Stimulated activated CD8-positive, alpha-beta memory T cell treated with anti-CD3 and anti-CD28 coated beads, Interleukin-7, amount 100 ng/mL, for 48 hours (primary cell): ENCODE measurements around the gene MGAM2.

ENCODE experiments used
- DNase-seq, 2 donors: peaks; one replicate each; pipeline ENCODE4 v3.0.0-alpha.2; 2020; ENCODE audit warnings: low read depth in 1 of 2; ENCODE audit errors: extremely low read depth in 1 of 2

The MGAM2 gene

GRCh38 chr7:142174441-142174840, 62.9 kb downstream of the MGAM2 start:
- no peak for DNase-seq

- no peak for DNase-seq
Measured at GRCh38 chr7:142175594-142175993, 64.1 kb downstream of the MGAM2 start.

GRCh38 chr7:142176901-142177300, 65.4 kb downstream of the MGAM2 start:
- DNase-seq, result no peak

GRCh38 chr7:142177869-142178268, 66.4 kb downstream of the MGAM2 start:
- DNase-seq, result no peak

- DNase-seq, result no peak
Measured at GRCh38 chr7:142180426-142180825, 68.9 kb downstream of the MGAM2 start.

GRCh38 chr7:142181211-142181610, 69.7 kb downstream of the MGAM2 start:
- DNase-seq, result no peak

- no peak for DNase-seq
Measured at GRCh38 chr7:142181966-142182365, 70.4 kb downstream of the MGAM2 start.

GRCh38 chr7:142185069-142185468, 73.6 kb downstream of the MGAM2 start:
- no peak for DNase-seq

GRCh38 chr7:142185801-142186200, 74.3 kb downstream of the MGAM2 start:
- DNase-seq, result no peak

GRCh38 chr7:142188154-142188553, 76.6 kb downstream of the MGAM2 start:
- no peak for DNase-seq

- no peak for DNase-seq
Measured at GRCh38 chr7:142188846-142189245, 77.3 kb downstream of the MGAM2 start.

- no peak for DNase-seq
Measured at GRCh38 chr7:142194201-142194600, 82.7 kb downstream of the MGAM2 start.

GRCh38 chr7:142196066-142196840, 84.7 kb downstream of the MGAM2 start:
- DNase-seq, result no peak

GRCh38 chr7:142200206-142200605, 88.7 kb downstream of the MGAM2 start:
- no peak for DNase-seq

GRCh38 chr7:142228537-142229104, 117.1 kb downstream of the MGAM2 start:
- no peak for DNase-seq

- no peak for DNase-seq
Measured at GRCh38 chr7:142231716-142232115, 120.2 kb downstream of the MGAM2 start.

- DNase-seq, result no peak
Measured at GRCh38 chr7:142240546-142240945, 129.0 kb downstream of the MGAM2 start.

- no peak for DNase-seq
Measured at GRCh38 chr7:142243823-142244222, 132.3 kb downstream of the MGAM2 start.

GRCh38 chr7:142248166-142249160, 136.9 kb downstream of the MGAM2 start:
- DNase-seq, result no peak

GRCh38 chr7:142249918-142250317, 138.4 kb downstream of the MGAM2 start:
- no peak for DNase-seq

- DNase-seq, result no peak
Measured at GRCh38 chr7:142250705-142251104, 139.2 kb downstream of the MGAM2 start.
